AG09319 (cell line): ENCODE measurements around the gene ISYNA1.

Source experiments
- DNase-seq: peaks from one replicate; pipeline ENCODE4 v3.0.0-alpha.2; 2010; ENCODE audit warnings: low read depth; ENCODE audit errors: extremely low read depth
- TF ChIP-seq, protein P1 (sequence below): IDR thresholded peaks from 2 replicates; pipeline ENCODE4 v1.5.1; 2011; ENCODE audit warnings: low read depth, mild to moderate bottlenecking, inconsistent platforms, low read length, moderate library complexity

ISYNA1 gene

GRCh38 chr19:18478545-18479311, 40.8 kb upstream of the ISYNA1 start:
- peak; percentile 79 for DNase-seq
- TF ChIP-seq, protein P1, sequence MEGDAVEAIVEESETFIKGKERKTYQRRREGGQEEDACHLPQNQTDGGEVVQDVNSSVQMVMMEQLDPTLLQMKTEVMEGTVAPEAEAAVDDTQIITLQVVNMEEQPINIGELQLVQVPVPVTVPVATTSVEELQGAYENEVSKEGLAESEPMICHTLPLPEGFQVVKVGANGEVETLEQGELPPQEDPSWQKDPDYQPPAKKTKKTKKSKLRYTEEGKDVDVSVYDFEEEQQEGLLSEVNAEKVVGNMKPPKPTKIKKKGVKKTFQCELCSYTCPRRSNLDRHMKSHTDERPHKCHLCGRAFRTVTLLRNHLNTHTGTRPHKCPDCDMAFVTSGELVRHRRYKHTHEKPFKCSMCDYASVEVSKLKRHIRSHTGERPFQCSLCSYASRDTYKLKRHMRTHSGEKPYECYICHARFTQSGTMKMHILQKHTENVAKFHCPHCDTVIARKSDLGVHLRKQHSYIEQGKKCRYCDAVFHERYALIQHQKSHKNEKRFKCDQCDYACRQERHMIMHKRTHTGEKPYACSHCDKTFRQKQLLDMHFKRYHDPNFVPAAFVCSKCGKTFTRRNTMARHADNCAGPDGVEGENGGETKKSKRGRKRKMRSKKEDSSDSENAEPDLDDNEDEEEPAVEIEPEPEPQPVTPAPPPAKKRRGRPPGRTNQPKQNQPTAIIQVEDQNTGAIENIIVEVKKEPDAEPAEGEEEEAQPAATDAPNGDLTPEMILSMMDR = no peak

GRCh38 chr19:18477974-18478373, 40.0 kb upstream of the ISYNA1 start:
- TF ChIP-seq, protein P1 = no peak
- no peak for DNase-seq

DNA sequence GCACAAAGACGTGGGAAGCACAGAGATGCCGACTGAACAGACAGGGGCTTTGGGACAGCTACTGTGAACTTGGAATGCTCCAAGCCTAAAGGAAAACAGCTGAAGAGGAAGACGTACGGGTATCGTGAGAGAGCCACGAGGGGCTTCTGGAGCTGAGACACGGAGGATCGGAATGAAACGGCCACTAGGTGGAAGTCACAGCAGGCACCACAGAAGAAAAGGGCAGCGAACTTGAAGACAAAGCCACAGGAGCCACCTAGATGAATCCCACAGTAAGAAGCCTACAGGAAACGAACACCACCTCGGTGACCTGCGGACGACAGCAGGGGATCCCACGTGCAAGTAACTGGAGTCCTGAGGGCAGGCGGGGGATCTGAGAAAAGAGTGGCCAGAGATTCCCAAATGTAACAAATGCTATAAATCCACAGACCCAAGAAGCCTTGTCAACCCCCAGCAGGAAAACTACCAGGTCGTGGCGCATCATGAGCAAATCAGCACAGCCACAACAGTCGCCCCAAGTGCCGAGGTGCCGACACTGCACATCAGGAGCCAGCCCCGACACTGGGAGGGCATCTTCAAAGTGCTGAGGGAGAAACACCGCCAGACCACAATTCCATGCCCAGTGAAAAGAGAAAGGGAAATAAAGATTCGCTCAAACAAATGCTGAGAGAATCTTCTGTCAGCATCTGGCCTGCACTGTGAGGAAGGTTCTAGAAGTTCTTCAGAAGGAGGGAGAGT, 39.3 kb upstream of the ISYNA1 start:
- TF ChIP-seq, protein P1 = peak; percentile 4
- DNase-seq = no peak

DNA sequence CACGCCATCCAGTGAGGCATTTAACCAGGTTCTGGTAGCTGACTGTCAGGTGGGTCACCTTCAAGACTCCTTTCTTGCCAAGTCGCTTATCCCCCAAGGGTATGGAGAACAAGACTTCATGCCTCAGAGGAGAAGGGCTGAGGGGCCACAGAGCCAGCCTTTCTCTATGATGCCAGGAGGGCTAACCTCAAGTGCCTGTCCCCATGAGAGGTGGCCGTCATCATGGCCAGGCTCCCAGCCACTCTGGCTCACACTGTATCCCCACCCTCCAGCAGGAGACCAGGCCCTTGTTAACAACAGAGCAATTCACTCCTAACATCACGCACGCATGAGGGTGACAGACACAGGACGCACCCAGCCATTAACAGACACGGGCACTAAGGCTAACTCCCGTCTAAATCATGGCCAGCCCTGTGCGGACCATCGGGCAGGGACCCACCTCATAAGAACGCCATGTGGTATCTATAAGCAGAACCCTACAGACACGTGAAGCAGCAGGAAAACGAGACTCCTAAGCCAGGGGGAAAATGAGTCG, 38.6 kb upstream of the ISYNA1 start:
- DNase-seq = no peak
- TF ChIP-seq, protein P1 = no peak

DNA sequence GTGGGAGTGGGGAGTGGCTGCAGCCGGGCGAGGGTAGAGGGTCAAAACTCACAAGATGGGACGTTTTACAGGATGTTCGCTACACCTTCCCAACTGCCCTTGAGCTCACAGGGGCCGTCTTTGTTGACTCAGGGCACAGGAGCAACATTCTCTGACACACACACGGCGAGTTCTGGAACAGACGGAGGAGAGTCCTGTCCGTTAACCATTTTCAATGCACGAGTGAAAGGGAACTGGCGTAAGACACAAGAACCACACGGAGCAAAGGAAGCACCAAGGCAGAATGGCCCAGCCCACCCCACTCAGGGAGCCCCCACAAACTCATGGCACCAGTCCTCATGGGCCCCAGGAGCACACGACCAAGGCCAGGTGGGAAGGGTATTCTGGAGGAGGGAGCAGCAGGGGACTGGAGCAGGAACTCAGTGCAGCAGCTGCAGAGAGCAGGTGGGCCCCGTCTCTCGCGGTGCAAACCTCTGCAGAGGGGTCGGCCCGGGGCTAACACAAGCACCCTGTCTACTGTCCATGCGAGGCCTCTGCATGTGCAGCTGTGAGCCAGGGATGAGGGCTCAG, 37.9 kb upstream of the ISYNA1 start:
- TF ChIP-seq, protein P1 = no peak
- DNase-seq = no peak

GRCh38 chr19:18475004-18475453, 37.1 kb upstream of the ISYNA1 start:
- TF ChIP-seq, protein P1 = no peak
- no peak for DNase-seq
